K562 (cell line): ENCODE results near the gene SANBR. TPM values are rescaled to one million over a fixed set of nuclear protein-coding genes. Genes with fewer than 3 reads are reported as not detected.

Experiments
- polyA plus RNA-seq, 8 experiments: library from polyadenylated mRNA; depleted of rRNA in 4 of 8; stranded (reverse) in 5 of 8; unstranded in 3 of 8; fragments of >200 nt; fragmentation: Nextera tagmentation in 2 of 8; fragmentation: Illumina TruSeq in 1 of 8; extraction: Ambion mirVana in 2 of 8; extraction: Trizol in 1 of 8; gene quantifications; 2 replicates each; pipeline versions ENCODE4 v1.2.1 to v1.2.3, GENCODE V29; 2011 to 2014; ENCODE audit warnings: inconsistent platforms in 1 of 8, missing spikeins in 1 of 8
- total RNA-seq, 7 experiments: library from RNA; depleted of rRNA in 6 of 7; stranded (reverse); fragments of >200 nt in 6 of 7; fragmentation: Illumina TruSeq in 2 of 7; extraction: Trizol in 2 of 7; gene quantifications; 2 replicates each; pipeline versions ENCODE4 v1.2.1 to v1.2.3, GENCODE V29; 2011 to 2021; ENCODE audit warnings: low replicate concordance in 1 of 7
- TF ChIP-seq, protein P1 (sequence below), 2 experiments: fragments of 450-650 bp; formaldehyde crosslinking in 1 of 2; IDR thresholded peaks; 2 replicates each; pipeline versions ENCODE4 v1.4.0 to v1.6.1; 2014 to 2020; ENCODE audit warnings: mild to moderate bottlenecking in 2 of 2, borderline replicate concordance in 1 of 2, low read depth in 1 of 2
- TF ChIP-seq, protein P2 (sequence below), 2 experiments: fragments of 450-650 bp; IDR thresholded peaks; 2 replicates each; pipeline ENCODE4 v1.6.1; 2018; ENCODE audit warnings: mild to moderate bottlenecking in 2 of 2, low read depth in 1 of 2; ENCODE audit not compliant: partially characterized antibody in 2 of 2
- TF ChIP-seq, protein P3 (sequence below): fragments of 150-350 bp; conservative IDR thresholded peaks from 2 replicates; pipeline ENCODE4 v1.6.1; 2014; ENCODE audit warnings: low read length
- TF ChIP-seq, protein P4 (sequence below): fragments of 450-650 bp; IDR thresholded peaks from 2 replicates; pipeline ENCODE4 v1.6.1; 2014; ENCODE audit warnings: low read depth, mild to moderate bottlenecking, moderate library complexity, borderline replicate concordance
- TF ChIP-seq, protein P5 (sequence below): fragments of 250-450 bp; sonication (Bioruptor Pico); IDR thresholded peaks from 2 replicates; pipeline ENCODE4 v1.5.0; 2021; ENCODE audit warnings: mild to moderate bottlenecking, borderline replicate concordance

Gene SANBR
- total and polyA plus RNA-seq, 9 of the 15 experiments (the other 6 are each of a cell fraction or from before 2014, with no cell fraction given): 1.5 to 7.7 (median 6.2) TPM

DNA sequence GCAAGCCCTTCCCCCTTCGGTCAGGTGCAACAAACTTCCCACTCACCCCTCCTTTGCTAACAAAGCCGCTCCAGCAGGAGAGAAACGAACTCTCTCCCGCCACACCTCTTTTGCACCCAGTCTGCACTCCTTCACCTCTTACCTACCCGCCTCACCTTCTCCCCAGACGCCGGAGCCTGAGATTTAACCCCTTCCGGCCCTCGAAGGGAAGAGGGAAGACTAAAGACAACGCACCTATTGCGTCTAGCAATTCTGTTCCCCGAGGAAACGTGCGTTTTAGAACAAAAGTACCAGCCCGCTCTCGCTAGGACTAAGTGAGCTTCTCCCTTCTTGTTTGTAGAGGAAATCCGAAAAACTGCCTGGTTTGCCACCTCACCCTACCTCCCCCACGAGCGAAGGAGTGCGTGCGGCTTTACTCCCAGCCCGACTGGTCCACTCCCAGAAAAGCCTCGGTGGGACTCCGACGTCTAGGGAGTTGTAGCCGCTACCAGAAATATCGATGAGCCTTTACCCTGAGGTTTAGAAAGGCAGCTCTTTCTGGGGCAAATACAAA, 48.6 kb upstream of the SANBR start (continued):
- TF ChIP-seq, protein P1, sequence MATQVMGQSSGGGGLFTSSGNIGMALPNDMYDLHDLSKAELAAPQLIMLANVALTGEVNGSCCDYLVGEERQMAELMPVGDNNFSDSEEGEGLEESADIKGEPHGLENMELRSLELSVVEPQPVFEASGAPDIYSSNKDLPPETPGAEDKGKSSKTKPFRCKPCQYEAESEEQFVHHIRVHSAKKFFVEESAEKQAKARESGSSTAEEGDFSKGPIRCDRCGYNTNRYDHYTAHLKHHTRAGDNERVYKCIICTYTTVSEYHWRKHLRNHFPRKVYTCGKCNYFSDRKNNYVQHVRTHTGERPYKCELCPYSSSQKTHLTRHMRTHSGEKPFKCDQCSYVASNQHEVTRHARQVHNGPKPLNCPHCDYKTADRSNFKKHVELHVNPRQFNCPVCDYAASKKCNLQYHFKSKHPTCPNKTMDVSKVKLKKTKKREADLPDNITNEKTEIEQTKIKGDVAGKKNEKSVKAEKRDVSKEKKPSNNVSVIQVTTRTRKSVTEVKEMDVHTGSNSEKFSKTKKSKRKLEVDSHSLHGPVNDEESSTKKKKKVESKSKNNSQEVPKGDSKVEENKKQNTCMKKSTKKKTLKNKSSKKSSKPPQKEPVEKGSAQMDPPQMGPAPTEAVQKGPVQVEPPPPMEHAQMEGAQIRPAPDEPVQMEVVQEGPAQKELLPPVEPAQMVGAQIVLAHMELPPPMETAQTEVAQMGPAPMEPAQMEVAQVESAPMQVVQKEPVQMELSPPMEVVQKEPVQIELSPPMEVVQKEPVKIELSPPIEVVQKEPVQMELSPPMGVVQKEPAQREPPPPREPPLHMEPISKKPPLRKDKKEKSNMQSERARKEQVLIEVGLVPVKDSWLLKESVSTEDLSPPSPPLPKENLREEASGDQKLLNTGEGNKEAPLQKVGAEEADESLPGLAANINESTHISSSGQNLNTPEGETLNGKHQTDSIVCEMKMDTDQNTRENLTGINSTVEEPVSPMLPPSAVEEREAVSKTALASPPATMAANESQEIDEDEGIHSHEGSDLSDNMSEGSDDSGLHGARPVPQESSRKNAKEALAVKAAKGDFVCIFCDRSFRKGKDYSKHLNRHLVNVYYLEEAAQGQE (IDR thresholded peaks at IDR 0.05; ENCODE audit: borderline replicate concordance): no peak
- TF ChIP-seq, protein P1 (CRISPR knock-in tag; IDR thresholded peaks at IDR 0.05; ENCODE audit: low read depth): no peak
- TF ChIP-seq, protein P2, sequence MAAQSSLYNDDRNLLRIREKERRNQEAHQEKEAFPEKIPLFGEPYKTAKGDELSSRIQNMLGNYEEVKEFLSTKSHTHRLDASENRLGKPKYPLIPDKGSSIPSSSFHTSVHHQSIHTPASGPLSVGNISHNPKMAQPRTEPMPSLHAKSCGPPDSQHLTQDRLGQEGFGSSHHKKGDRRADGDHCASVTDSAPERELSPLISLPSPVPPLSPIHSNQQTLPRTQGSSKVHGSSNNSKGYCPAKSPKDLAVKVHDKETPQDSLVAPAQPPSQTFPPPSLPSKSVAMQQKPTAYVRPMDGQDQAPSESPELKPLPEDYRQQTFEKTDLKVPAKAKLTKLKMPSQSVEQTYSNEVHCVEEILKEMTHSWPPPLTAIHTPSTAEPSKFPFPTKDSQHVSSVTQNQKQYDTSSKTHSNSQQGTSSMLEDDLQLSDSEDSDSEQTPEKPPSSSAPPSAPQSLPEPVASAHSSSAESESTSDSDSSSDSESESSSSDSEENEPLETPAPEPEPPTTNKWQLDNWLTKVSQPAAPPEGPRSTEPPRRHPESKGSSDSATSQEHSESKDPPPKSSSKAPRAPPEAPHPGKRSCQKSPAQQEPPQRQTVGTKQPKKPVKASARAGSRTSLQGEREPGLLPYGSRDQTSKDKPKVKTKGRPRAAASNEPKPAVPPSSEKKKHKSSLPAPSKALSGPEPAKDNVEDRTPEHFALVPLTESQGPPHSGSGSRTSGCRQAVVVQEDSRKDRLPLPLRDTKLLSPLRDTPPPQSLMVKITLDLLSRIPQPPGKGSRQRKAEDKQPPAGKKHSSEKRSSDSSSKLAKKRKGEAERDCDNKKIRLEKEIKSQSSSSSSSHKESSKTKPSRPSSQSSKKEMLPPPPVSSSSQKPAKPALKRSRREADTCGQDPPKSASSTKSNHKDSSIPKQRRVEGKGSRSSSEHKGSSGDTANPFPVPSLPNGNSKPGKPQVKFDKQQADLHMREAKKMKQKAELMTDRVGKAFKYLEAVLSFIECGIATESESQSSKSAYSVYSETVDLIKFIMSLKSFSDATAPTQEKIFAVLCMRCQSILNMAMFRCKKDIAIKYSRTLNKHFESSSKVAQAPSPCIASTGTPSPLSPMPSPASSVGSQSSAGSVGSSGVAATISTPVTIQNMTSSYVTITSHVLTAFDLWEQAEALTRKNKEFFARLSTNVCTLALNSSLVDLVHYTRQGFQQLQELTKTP (IDR thresholded peaks at IDR 0.05; ENCODE audit: low read depth in 1 of 2, partially characterized antibody in 2 of 2): peak in 1 of 2 experiments; percentile 75
- TF ChIP-seq, protein P3, sequence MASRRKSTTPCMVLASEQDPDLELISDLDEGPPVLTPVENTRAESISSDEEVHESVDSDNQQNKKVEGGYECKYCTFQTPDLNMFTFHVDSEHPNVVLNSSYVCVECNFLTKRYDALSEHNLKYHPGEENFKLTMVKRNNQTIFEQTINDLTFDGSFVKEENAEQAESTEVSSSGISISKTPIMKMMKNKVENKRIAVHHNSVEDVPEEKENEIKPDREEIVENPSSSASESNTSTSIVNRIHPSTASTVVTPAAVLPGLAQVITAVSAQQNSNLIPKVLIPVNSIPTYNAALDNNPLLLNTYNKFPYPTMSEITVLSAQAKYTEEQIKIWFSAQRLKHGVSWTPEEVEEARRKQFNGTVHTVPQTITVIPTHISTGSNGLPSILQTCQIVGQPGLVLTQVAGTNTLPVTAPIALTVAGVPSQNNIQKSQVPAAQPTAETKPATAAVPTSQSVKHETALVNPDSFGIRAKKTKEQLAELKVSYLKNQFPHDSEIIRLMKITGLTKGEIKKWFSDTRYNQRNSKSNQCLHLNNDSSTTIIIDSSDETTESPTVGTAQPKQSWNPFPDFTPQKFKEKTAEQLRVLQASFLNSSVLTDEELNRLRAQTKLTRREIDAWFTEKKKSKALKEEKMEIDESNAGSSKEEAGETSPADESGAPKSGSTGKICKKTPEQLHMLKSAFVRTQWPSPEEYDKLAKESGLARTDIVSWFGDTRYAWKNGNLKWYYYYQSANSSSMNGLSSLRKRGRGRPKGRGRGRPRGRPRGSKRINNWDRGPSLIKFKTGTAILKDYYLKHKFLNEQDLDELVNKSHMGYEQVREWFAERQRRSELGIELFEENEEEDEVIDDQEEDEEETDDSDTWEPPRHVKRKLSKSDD: 0 out of 2 replicates have a peak, but pooled peaks have one; percentile 31
- TF ChIP-seq, protein P4, sequence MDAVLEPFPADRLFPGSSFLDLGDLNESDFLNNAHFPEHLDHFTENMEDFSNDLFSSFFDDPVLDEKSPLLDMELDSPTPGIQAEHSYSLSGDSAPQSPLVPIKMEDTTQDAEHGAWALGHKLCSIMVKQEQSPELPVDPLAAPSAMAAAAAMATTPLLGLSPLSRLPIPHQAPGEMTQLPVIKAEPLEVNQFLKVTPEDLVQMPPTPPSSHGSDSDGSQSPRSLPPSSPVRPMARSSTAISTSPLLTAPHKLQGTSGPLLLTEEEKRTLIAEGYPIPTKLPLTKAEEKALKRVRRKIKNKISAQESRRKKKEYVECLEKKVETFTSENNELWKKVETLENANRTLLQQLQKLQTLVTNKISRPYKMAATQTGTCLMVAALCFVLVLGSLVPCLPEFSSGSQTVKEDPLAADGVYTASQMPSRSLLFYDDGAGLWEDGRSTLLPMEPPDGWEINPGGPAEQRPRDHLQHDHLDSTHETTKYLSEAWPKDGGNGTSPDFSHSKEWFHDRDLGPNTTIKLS: peak; percentile 72; the same call in 1 of the 2 replicates
- TF ChIP-seq, protein P5, sequence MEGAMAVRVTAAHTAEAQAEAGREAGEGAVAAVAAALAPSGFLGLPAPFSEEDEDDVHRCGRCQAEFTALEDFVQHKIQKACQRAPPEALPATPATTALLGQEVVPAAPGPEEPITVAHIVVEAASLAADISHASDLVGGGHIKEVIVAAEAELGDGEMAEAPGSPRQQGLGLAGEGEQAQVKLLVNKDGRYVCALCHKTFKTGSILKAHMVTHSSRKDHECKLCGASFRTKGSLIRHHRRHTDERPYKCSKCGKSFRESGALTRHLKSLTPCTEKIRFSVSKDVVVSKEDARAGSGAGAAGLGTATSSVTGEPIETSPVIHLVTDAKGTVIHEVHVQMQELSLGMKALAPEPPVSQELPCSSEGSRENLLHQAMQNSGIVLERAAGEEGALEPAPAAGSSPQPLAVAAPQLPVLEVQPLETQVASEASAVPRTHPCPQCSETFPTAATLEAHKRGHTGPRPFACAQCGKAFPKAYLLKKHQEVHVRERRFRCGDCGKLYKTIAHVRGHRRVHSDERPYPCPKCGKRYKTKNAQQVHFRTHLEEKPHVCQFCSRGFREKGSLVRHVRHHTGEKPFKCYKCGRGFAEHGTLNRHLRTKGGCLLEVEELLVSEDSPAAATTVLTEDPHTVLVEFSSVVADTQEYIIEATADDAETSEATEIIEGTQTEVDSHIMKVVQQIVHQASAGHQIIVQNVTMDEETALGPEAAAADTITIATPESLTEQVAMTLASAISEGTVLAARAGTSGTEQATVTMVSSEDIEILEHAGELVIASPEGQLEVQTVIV (CRISPR knock-in tag): no peak
